ENCODE results near the gene ATP2B3.

The ATP2B3 gene

GRCh38 chrX:153576239-153576870 is 58.9 kb downstream of the ATP2B3 start:
- no peak for DNase-seq

- DNase-seq: no peak
Observed at GRCh38 chrX:153576961-153577360, 59.5 kb downstream of the ATP2B3 start.

DNA sequence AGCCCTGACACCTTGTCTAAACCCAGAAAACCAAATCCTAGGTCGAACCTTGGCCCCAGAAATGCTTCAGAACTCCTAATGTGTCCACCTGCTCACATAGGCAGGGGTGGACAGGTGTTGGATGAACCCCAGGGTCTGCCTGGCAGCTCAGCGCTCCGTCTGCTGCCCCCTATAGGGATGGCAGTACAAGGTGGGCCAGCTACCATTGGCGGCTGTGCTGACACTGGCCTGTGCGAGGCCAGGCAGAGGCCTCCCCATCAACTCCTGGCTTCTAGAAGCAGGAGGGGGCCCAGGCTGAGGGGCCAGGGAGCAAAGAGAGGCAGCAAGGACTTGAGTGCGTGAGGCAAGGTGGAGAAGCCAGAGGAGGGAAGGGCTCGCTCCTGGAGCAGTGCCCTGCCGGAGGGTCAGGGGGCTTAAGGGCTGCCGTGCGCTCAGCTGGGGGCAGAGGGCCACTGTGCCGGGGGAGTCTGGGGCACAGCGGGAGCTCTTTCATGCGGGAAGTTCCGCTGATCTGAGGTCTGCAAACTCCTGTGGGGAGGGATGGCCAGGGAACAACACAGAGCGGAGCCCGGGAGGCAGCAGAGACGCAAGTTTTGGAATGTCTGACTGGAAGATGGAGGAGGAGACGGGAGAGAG is 60.9 kb downstream of the ATP2B3 start:
- DNase-seq: no peak

DNA sequence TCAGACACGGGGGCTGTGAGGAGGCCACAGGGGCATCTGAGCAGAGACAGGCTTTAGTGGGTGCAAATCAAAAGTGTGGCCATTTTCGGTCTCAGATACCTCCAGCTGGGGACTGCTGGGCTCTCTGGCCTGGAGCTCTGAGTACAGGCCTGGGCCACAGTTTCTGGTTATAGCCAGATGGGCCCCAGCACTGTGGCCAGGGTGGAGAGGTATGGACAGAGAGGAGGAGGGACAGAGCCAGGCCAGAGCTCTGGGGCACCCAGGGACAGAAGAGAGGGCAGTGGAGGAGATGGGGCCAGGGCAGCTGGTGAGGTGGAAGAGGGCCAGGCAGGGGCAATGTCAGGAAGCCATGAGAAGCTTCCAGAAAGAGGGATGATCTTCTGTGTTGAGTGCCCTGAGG is 61.4 kb downstream of the ATP2B3 start:
- DNase-seq: no peak

DNA sequence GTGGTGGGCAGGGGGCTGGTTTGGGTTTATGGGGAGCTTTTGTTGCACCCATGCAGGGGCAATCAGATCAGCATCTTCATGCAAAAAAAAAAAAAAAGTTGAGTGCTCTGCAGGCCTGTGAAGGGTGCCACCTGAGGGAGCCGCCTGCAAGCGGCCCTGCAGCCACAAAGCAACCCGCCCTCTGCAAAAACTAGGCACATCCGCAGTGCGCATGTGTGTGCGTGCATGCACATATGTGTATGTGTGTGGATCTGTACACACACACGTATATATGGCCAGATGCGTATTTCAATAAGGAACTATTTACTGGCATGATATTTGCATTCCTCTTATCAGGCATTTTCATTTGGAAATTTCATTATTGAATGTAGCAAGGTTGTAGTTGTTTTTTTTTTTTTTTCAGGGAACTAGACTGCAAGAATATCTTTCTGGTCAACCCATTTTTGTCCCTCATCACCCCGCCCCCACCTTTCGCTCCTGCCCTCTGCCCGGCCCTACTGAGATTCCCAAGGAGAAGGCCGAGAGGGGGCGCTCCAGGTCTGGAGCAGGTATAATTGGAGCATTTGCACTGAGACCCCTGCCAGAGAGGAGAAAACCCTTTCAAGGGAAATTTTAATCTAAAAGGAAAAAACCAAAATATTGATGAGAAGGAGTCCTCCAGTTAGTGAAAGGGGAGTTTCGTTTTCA is 63.4 kb downstream of the ATP2B3 start:
- DNase-seq: no peak

DNA sequence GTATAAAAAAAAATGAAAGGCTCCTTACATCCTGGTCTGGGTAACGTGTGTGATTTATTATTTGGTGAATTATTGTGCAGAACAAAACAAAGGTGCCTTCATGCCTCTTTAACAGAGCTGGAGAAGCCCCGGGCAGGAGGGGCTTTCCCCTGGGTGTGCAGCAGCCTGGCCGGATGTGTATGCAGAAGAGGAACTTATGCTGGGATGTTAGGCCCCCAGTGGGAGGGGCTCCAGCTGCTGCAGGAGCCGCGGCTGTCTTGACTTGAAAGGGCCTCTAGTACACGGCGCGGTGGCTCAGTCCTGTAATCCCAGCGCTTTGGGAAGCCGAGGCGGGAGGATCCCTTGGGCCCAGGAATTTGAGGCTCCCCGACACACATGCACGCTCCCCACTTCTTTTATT is 65.5 kb downstream of the ATP2B3 start:
- DNase-seq: peak; percentile 50

DNA sequence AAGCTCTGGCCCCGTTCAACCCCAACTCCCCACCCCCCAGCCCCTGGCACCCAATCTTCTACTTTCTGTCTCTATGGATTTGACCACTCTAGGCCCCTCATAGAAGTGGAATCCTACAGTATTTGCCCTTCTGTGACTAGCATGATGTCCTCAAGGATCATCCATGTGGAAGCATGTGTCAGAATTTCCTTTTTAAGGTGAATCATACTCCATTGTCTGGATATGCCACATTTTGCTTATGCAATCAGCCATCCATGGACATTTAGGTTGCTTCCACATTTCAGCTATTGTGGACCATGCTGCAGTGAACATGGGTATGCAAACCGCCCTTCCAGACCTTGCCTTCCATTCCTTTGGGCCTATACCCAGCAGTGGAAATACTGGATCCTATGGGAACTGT is 66.0 kb downstream of the ATP2B3 start:
- no peak for DNase-seq

- DNase-seq: no peak
Observed at GRCh38 chrX:153585827-153586226, 68.4 kb downstream of the ATP2B3 start.

DNA sequence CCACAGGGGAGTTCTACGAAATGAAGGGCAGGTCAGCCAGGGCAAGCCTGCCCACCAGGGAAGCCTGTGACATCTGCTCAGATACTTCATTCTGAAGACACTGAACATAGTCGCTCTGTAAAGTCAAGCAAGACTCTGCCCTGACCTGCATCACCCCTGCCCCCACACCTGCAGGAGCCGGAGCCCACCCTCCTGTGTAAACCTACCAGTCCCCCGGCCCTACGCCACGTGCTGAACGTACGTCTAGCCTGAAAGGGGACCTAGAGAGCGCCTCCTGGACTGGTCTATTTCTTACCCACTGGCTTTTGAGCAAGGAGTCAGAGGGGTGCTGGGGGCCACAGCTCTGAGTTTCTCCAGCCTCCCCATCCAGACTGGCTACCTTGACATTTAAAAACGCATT is 69.9 kb downstream of the ATP2B3 start:
- no peak for DNase-seq

- no peak for DNase-seq
Observed at GRCh38 chrX:153588021-153588781, 70.8 kb downstream of the ATP2B3 start.

- DNase-seq: no peak
Observed at GRCh38 chrX:153588782-153589446, 71.5 kb downstream of the ATP2B3 start.

GRCh38 chrX:153590961-153591956 is 73.8 kb downstream of the ATP2B3 start:
- no peak for DNase-seq

DNA sequence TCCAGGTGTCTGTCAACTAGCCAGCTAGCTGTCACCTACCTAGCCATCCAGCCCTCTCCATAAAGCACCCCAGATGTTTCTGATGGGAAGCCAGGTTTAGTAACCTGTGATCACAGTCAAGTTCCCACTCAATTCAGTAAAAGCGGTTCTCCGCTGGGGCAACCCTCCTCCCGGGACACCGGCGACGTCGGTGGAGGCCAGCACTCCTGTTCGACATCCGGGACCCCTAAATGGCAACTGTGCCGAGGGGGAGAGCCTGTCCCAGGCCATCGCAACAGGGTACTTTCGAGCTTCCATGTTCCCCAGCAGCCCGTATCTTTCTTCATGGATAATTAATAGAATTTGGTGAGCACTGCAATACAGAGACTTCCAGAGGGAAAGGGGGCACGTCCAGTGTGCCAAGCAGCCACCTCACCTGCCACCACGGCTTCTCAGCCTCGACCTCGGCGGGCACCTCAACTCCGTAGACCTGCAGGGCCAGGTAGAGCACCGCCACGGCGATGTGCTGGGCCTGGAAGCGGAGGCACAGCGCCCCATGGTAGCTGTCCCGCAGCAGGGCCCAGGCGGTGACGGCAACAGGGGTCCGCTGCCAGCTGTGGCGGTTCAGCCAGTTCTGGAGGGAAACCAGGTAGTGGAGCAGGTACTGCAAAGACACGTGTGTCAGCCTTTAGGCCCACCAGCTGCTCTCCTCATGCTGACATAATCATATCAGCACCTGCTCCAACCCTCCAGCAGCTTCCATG is 74.8 kb downstream of the ATP2B3 start:
- DNase-seq: no peak

GRCh38 chrX:153592966-153593688 is 75.7 kb downstream of the ATP2B3 start:
- DNase-seq: no peak

- DNase-seq: no peak
Observed at GRCh38 chrX:153593811-153594500, 76.5 kb downstream of the ATP2B3 start.

GRCh38 chrX:153595387-153595786 is 77.9 kb downstream of the ATP2B3 start:
- DNase-seq: no peak

- DNase-seq: no peak
Observed at GRCh38 chrX:153595859-153596857, 78.7 kb downstream of the ATP2B3 start.
